Keratinocyte (primary cell): ENCODE measurements around the gene ASTN2. TPM values are rescaled to one million over a fixed set of nuclear protein-coding genes. Genes with fewer than 3 reads are reported as not detected.

Experiments
- DNase-seq: peaks from one replicate; pipeline ENCODE4 v3.0.0-alpha.2; 2011; ENCODE audit warnings: low read depth, missing footprints, low spot score
- FAIRE-seq: peaks from 2 replicates; lab custom pipeline; 2011; peaks lifted over from hg19 to GRCh38; lab: Jason Lieb, UNC
- H2AFZ ChIP-seq: 2 replicates; pipeline ENCODE4 v1.6.0; 2012; ENCODE audit warnings: low read length, control low read depth, inconsistent platforms; ENCODE audit not compliant: control insufficient read depth
- H3K27ac ChIP-seq: 2 replicates; pipeline ENCODE4 v1.5.1; 2011; ENCODE audit warnings: low read length; ENCODE audit not compliant: control insufficient read depth, insufficient read depth
- H3K27me3 ChIP-seq: 3 replicates; pipeline ENCODE4 v1.6.0; 2011; ENCODE audit warnings: low read length; ENCODE audit not compliant: control insufficient read depth, insufficient read depth; ENCODE audit errors: extremely low read depth
- H3K36me3 ChIP-seq, 2 experiments: 2 replicates in 1 of 2; 3 replicates in 1 of 2; pipeline ENCODE4 v1.5.1; 2011; ENCODE audit warnings: low read length in 2 of 2, mild to moderate bottlenecking in 1 of 2; ENCODE audit not compliant: control insufficient read depth in 2 of 2, insufficient read depth in 2 of 2; ENCODE audit errors: extremely low read depth in 1 of 2
- H3K4me1 ChIP-seq: 3 replicates; pipeline ENCODE4 v1.5.1; 2011; ENCODE audit warnings: low read length; ENCODE audit not compliant: control insufficient read depth, insufficient read depth; ENCODE audit errors: extremely low read depth
- H3K4me2 ChIP-seq: 3 replicates; pipeline ENCODE4 v1.6.0; 2011; ENCODE audit warnings: low read depth, low read length; ENCODE audit not compliant: control insufficient read depth, insufficient read depth; ENCODE audit errors: extremely low read depth
- H3K4me3 ChIP-seq, 3 experiments: fragments of 200-600 bp in 1 of 3; sonication (generic) in 1 of 3; 2 replicates in 2 of 3; 3 replicates in 1 of 3; pipeline ENCODE4 v1.5.1; 2011 to 2016; ENCODE audit warnings: low read length in 3 of 3, mild to moderate bottlenecking in 3 of 3, control low read depth in 2 of 3, inconsistent platforms in 1 of 3, low read depth in 1 of 3, mixed read lengths in 1 of 3, mixed run types in 1 of 3, moderate library complexity in 1 of 3; ENCODE audit not compliant: control insufficient read depth in 2 of 3, insufficient read depth in 2 of 3; ENCODE audit errors: extremely low read depth in 1 of 3
- H3K79me2 ChIP-seq: 2 replicates; pipeline ENCODE4 v1.6.0; 2012; ENCODE audit warnings: low read length; ENCODE audit not compliant: control insufficient read depth, insufficient read depth
- H3K9ac ChIP-seq: 3 replicates; pipeline ENCODE4 v1.6.0; 2011; ENCODE audit warnings: low read length; ENCODE audit not compliant: control insufficient read depth, insufficient read depth; ENCODE audit errors: extremely low read depth
- H3K9me1 ChIP-seq: 3 replicates; pipeline ENCODE4 v1.6.0; 2011; ENCODE audit warnings: low read length; ENCODE audit not compliant: control insufficient read depth, insufficient read depth; ENCODE audit errors: extremely low read depth
- H3K9me3 ChIP-seq: 2 replicates; pipeline ENCODE4 v1.5.1; 2012; ENCODE audit warnings: low read depth, low read length; ENCODE audit not compliant: control insufficient read depth
- H4K20me1 ChIP-seq: 3 replicates; pipeline ENCODE4 v1.6.0; 2011; ENCODE audit warnings: low read length; ENCODE audit not compliant: control insufficient read depth, insufficient read depth; ENCODE audit errors: extremely low read depth
- EZH2 ChIP-seq: IDR thresholded peaks from one replicate; pipeline ENCODE4 v1.6.1; 2012; ENCODE audit warnings: inconsistent platforms, mild to moderate bottlenecking, low read length, moderate library complexity
- dilution Hi-C: fragments of 300-500 bp; cut with MboI; formaldehyde crosslinking; loops from one replicate; pipeline ENCODE4 v1.7.0; 2020; ENCODE audit warnings: low sequenced_read_pairs; ENCODE audit not compliant: extremely low pct_ligation_motif_present
- polyA plus RNA-seq, 5 experiments: library from polyadenylated mRNA; depleted of rRNA in 3 of 5; stranded (reverse) in 3 of 5; stranded (forward) in 1 of 5; unstranded in 1 of 5; fragments of >200 nt; gene quantifications; 1 replicate in 1 of 5; 2 replicates in 3 of 5; 3 replicates in 1 of 5; pipeline versions ENCODE4 v1.2.1 to v1.2.3, GENCODE V29; 2011 to 2012; ENCODE audit warnings: missing spikeins in 2 of 5, low read depth in 1 of 5, low replicate concordance in 1 of 5
- TF ChIP-seq, protein P1 (sequence below), 3 experiments: IDR thresholded peaks in 1 of 3; conservative IDR thresholded peaks in 1 of 3; optimal IDR thresholded peaks in 1 of 3; 2 replicates in 2 of 3; 3 replicates in 1 of 3; pipeline versions ENCODE3 to v1.5.1; 2011; ENCODE audit warnings: low read length in 3 of 3, mild to moderate bottlenecking in 3 of 3, moderate library complexity in 2 of 3, control low read depth in 1 of 3, inconsistent platforms in 1 of 3; ENCODE audit not compliant: insufficient read depth in 2 of 3; ENCODE audit errors: extremely low read depth in 1 of 3

ASTN2 gene
- polyA plus RNA-seq, 1 donor (not counting 4 experiments of a cell fraction or from before 2014, with no cell fraction given): 0.31 TPM

DNA sequence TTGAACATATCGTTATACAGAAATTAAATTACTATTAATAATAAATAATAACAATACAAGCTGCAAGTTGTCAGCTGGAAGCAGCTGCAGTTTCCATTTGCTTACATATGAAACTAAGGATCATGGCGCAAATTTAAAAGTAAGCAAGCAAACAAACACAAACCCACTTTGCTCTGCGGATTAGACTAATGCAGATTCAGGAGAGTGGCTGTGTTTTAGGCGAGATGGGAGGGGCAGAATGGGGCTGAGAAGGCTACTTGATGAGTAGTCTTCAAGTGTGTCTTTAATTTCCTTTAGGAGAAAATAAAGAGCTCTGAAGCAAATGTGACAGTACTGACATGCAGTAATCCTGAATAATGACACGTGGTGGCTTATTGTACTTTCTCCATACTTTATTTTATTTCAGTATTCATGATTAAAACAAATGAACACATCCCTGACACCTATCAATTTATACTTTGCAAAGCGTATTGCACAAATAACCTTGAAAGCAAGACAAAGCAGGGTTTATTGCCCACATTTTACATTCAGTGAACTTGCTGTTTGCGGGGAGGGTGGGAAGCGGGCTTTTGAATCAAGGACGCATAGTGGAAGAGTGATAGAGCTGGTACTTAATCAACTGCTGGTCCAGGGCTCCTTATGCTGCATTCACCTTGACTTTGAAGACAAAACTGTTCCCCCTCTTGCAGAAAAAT, 949.1 kb downstream of the ASTN2 start:
- no peaks in the 10 kb centered on the region for H4K20me1 ChIP-seq
- no peak for TF ChIP-seq EZH2
- TF ChIP-seq, protein P1, sequence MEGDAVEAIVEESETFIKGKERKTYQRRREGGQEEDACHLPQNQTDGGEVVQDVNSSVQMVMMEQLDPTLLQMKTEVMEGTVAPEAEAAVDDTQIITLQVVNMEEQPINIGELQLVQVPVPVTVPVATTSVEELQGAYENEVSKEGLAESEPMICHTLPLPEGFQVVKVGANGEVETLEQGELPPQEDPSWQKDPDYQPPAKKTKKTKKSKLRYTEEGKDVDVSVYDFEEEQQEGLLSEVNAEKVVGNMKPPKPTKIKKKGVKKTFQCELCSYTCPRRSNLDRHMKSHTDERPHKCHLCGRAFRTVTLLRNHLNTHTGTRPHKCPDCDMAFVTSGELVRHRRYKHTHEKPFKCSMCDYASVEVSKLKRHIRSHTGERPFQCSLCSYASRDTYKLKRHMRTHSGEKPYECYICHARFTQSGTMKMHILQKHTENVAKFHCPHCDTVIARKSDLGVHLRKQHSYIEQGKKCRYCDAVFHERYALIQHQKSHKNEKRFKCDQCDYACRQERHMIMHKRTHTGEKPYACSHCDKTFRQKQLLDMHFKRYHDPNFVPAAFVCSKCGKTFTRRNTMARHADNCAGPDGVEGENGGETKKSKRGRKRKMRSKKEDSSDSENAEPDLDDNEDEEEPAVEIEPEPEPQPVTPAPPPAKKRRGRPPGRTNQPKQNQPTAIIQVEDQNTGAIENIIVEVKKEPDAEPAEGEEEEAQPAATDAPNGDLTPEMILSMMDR (optimal IDR thresholded peaks at IDR 0.05 in 1 of 3, IDR thresholded peaks at IDR 0.05 in 1 of 3, conservative IDR thresholded peaks at IDR 0.05 in 1 of 3; ENCODE audit: extremely low read depth in 1 of 3, insufficient read depth in 2 of 3, low read length in 3 of 3): no peak

DNA sequence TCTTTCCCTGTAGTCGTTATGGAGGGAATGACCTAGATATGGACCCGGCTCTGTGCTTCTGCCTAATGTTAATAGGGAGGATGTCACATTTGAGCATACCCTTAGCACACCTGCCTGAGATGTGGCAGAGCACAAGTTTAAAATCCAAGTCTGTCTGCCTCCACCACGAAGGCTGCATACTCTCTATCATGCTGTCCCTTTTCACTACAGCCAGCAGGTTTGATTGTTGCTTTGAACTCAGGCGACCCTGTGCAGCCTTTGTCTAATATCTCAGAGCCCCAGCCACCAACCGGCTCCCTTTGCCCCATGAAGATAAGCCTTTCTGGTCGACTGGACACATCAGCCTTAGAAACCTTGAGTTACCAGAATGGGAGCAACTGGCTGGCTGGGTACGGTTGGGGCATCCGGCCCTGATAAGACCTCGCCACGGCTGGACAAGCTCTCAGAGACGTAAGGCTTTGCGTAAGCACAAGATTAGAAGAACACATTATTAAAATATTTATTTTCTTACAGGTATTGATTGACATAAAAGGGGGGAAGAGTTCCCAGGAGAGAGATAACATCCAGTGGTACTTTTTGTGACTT, 949.8 kb downstream of the ASTN2 start:
- Histone ChIP-seq H3K9me1 (no peaks in the 10 kb centered on the region), H3K79me2 (no peaks in the 10 kb centered on the region), H4K20me1 (no peaks in the 10 kb centered on the region), H3K36me3 (no peaks in the 10 kb centered on the region), H2AFZ (no peak overlapping the region), H3K4me2 (no peak overlapping the region), H3K9me3 (no peaks in the 10 kb centered on the region), H3K9ac (no peak overlapping the region), H3K4me3 (no peak overlapping the region), H3K27me3 (peaks cover 6% of the 10 kb centered on the region), H3K4me1 (no peaks in the 10 kb centered on the region), H3K27ac (no peak overlapping the region)
- TF ChIP-seq, protein P1 (optimal IDR thresholded peaks at IDR 0.05 in 1 of 3, IDR thresholded peaks at IDR 0.05 in 1 of 3, conservative IDR thresholded peaks at IDR 0.05 in 1 of 3; ENCODE audit: extremely low read depth in 1 of 3, insufficient read depth in 2 of 3, low read length in 3 of 3): no peak
- no peak for TF ChIP-seq EZH2
- DNase-seq (no peak), FAIRE-seq (no peak)
- dilution Hi-C loops: no loop called here

More for the DNA sequence above, 949.1 kb downstream of the ASTN2 start:
- Histone ChIP-seq H3K9me3 (no peaks in the 10 kb centered on the region), H3K27ac (no peak overlapping the region), H3K79me2 (no peaks in the 10 kb centered on the region), H3K4me1 (no peaks in the 10 kb centered on the region), H3K9me1 (no peaks in the 10 kb centered on the region), H2AFZ (no peak overlapping the region), H3K27me3 (peaks cover 6% of the 10 kb centered on the region), H3K36me3 (no peaks in the 10 kb centered on the region), H3K9ac (no peak overlapping the region), H3K4me3 (no peak overlapping the region), H3K4me2 (no peak overlapping the region)
- FAIRE-seq: no peak
- DNase-seq: no peak
- dilution Hi-C loops: no loop called here
